Measurements from ENCODE around the gene PHKG1.

Gene PHKG1

DNA sequence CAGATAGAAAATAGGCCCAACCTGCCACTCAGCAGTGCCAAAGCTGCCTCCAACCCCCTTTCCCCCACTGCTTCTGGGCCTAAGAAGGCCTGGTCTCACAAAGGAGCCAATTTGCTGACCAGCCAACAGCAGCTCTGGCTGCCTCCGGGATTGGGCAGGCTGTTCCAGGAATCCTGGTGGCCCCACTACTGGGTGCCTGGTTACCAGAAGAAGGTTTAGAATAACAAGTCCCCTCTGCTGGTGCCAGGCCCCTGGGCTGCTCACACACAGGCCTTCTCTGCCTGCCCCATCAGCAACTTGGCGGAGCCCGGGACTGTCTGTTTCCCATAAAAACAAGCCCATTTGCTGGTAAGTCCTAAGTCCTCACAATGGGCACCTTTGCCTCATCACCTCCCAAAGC is 1.2 kb downstream of the PHKG1 start:
- Histone ChIP-seq H3K27ac (replicated peaks) (no peak overlapping the region), H3K27me3 (ENCODE audit: insufficient read depth, poor library complexity, severe bottlenecking) (no peaks in the 10 kb centered on the region), H3K4me3 (replicated peaks; ENCODE audit: insufficient read depth, low read length) (no peak overlapping the region)
- TF ChIP-seq POLR2AphosphoS5 (IDR thresholded peaks at IDR 0.05; ENCODE audit: low read depth) = no peak
- TF ChIP-seq GABPA (IDR thresholded peaks at IDR 0.05; ENCODE audit: low read depth) = no peak
- TF ChIP-seq SPI1 (IDR thresholded peaks at IDR 0.05; ENCODE audit: borderline replicate concordance, low read depth) = no peak
- no peak for DNase-seq (ENCODE audit: low read depth in 1 of 2, low spot score in 1 of 2)

DNA sequence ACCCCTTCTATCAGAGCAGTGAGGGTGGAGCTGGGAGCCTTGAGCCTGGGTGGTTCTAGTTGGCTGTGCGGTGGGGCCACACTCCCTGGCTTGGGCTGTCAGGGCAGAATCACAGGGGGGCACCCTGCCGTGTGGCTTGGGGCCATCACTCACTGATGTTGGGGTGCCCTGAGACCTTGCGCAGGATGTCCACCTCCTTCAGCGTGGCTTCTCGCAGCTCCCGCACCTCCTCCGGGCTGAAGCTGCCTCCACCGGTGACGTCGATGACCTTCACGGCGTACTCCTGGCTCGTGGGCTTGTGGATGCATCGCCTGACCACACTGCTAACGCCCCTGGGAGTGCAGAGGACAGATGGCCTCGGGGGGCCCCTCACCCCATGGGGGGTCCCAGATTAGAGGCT is 5.3 kb downstream of the PHKG1 start:
- no peak for DNase-seq (ENCODE audit: low read depth in 1 of 2, low spot score in 1 of 2)
- no peak overlapping the region for H3K4me3 ChIP-seq (replicated peaks; ENCODE audit: insufficient read depth, low read length)
- TF ChIP-seq POLR2AphosphoS5 (IDR thresholded peaks at IDR 0.05; ENCODE audit: low read depth) = no peak
- no peaks in the 10 kb centered on the region for H3K27me3 ChIP-seq (ENCODE audit: insufficient read depth, poor library complexity, severe bottlenecking)
- H3K27ac ChIP-seq (replicated peaks) = no peak overlapping the region

- TF ChIP-seq, protein P1, sequence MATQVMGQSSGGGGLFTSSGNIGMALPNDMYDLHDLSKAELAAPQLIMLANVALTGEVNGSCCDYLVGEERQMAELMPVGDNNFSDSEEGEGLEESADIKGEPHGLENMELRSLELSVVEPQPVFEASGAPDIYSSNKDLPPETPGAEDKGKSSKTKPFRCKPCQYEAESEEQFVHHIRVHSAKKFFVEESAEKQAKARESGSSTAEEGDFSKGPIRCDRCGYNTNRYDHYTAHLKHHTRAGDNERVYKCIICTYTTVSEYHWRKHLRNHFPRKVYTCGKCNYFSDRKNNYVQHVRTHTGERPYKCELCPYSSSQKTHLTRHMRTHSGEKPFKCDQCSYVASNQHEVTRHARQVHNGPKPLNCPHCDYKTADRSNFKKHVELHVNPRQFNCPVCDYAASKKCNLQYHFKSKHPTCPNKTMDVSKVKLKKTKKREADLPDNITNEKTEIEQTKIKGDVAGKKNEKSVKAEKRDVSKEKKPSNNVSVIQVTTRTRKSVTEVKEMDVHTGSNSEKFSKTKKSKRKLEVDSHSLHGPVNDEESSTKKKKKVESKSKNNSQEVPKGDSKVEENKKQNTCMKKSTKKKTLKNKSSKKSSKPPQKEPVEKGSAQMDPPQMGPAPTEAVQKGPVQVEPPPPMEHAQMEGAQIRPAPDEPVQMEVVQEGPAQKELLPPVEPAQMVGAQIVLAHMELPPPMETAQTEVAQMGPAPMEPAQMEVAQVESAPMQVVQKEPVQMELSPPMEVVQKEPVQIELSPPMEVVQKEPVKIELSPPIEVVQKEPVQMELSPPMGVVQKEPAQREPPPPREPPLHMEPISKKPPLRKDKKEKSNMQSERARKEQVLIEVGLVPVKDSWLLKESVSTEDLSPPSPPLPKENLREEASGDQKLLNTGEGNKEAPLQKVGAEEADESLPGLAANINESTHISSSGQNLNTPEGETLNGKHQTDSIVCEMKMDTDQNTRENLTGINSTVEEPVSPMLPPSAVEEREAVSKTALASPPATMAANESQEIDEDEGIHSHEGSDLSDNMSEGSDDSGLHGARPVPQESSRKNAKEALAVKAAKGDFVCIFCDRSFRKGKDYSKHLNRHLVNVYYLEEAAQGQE (IDR thresholded peaks at IDR 0.05; ENCODE audit: insufficient replicate concordance, low read depth) = no peak
- TF ChIP-seq GABPA (IDR thresholded peaks at IDR 0.05; ENCODE audit: low read depth) (no peak), POLR2AphosphoS5 (IDR thresholded peaks at IDR 0.05; ENCODE audit: low read depth) (no peak), SPI1 (IDR thresholded peaks at IDR 0.05; ENCODE audit: borderline replicate concordance, low read depth) (no peak)
- TF ChIP-seq, protein P2, sequence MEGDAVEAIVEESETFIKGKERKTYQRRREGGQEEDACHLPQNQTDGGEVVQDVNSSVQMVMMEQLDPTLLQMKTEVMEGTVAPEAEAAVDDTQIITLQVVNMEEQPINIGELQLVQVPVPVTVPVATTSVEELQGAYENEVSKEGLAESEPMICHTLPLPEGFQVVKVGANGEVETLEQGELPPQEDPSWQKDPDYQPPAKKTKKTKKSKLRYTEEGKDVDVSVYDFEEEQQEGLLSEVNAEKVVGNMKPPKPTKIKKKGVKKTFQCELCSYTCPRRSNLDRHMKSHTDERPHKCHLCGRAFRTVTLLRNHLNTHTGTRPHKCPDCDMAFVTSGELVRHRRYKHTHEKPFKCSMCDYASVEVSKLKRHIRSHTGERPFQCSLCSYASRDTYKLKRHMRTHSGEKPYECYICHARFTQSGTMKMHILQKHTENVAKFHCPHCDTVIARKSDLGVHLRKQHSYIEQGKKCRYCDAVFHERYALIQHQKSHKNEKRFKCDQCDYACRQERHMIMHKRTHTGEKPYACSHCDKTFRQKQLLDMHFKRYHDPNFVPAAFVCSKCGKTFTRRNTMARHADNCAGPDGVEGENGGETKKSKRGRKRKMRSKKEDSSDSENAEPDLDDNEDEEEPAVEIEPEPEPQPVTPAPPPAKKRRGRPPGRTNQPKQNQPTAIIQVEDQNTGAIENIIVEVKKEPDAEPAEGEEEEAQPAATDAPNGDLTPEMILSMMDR (IDR thresholded peaks at IDR 0.05; ENCODE audit: insufficient read depth, low read length) = no peak
- Histone ChIP-seq H3K27ac (replicated peaks) (no peak overlapping the region), H3K27me3 (ENCODE audit: insufficient read depth, poor library complexity, severe bottlenecking) (no peaks in the 10 kb centered on the region), H3K4me3 (replicated peaks; ENCODE audit: insufficient read depth, low read length) (no peak overlapping the region)
- DNase-seq (ENCODE audit: low read depth in 1 of 2, low spot score in 1 of 2) = no peak
Observed at GRCh38 chr7:56086761-56087160, 6.0 kb downstream of the PHKG1 start.

- DNase-seq (ENCODE audit: low read depth in 1 of 2, low spot score in 1 of 2) = no peak
- Histone ChIP-seq H3K27me3 (ENCODE audit: insufficient read depth, poor library complexity, severe bottlenecking) (no peaks in the 10 kb centered on the region), H3K27ac (replicated peaks) (no peak overlapping the region), H3K4me3 (replicated peaks; ENCODE audit: insufficient read depth, low read length) (no peak overlapping the region)
- TF ChIP-seq GABPA (IDR thresholded peaks at IDR 0.05; ENCODE audit: low read depth) (no peak), SPI1 (IDR thresholded peaks at IDR 0.05; ENCODE audit: borderline replicate concordance, low read depth) (no peak), POLR2AphosphoS5 (IDR thresholded peaks at IDR 0.05; ENCODE audit: low read depth) (no peak)
- TF ChIP-seq, protein P1 (IDR thresholded peaks at IDR 0.05; ENCODE audit: insufficient replicate concordance, low read depth) = no peak
- TF ChIP-seq, protein P2 (IDR thresholded peaks at IDR 0.05; ENCODE audit: insufficient read depth, low read length) = no peak
Observed at GRCh38 chr7:56083150-56083785, 9.5 kb downstream of the PHKG1 start.
